ENCODE results near the gene LSM7. TPM values are rescaled to one million over a fixed set of nuclear protein-coding genes. Genes with fewer than 3 reads are reported as not detected.

The LSM7 gene
- total and polyA plus RNA-seq, 2 of the 13 experiments (the other 11 are each of a cell fraction or from before 2014, with no cell fraction given), result 140 to 205 TPM

DNA sequence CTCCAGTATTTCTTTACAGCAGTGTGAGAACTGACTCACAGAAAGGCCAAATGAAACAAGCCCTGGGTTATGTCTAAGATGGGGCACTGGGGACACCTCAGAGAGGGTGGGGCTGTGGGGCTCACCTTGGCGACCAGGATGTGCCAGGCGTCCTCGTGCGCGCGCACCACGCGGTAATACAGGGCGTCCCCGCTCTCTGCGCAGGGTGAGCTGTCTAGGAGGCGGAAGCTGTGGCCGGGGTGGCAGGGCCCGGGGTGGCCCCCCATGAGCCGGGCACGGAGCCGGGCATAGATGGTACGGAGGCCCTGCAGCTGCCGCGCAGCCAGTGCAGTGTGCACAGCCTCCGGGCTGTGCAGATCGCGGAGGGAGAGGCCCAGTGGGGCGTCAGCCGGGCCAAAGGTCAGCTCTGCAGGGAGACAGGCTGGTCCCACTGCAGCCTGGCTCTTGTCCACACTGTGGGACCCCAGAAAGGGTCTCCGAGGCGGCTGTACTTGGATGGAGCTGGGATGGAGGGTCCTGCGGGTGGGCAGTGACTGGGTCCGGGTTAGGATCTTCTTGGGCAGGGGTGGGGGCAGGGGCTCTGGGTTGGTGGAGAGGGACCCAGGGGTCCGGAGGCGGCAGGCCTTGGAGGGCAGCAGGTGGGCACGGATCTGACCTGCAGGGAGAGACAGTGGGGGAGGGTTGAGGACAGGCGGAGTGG lies 49.8 kb downstream of the LSM7 start (continued):
- TF ChIP-seq ZNF329 (CRISPR knock-in tag; IDR thresholded peaks at IDR 0.05; ENCODE audit: low read depth) (no peak), ZNF788 (CRISPR knock-in tag; IDR thresholded peaks at IDR 0.05; ENCODE audit: borderline replicate concordance) (no peak), ZNF136 (CRISPR knock-in tag; IDR thresholded peaks at IDR 0.05; ENCODE audit: low read depth) (no peak), SAP130 (CRISPR knock-in tag; IDR thresholded peaks at IDR 0.05; ENCODE audit: low read depth) (no peak), GTF2F1 (IDR thresholded peaks at IDR 0.05; ENCODE audit: low read length) (no peak), POLR2AphosphoS2 (IDR thresholded peaks at IDR 0.05; ENCODE audit: low read depth, low read length) (peak; percentile 39)
- TF ChIP-seq, protein P1, sequence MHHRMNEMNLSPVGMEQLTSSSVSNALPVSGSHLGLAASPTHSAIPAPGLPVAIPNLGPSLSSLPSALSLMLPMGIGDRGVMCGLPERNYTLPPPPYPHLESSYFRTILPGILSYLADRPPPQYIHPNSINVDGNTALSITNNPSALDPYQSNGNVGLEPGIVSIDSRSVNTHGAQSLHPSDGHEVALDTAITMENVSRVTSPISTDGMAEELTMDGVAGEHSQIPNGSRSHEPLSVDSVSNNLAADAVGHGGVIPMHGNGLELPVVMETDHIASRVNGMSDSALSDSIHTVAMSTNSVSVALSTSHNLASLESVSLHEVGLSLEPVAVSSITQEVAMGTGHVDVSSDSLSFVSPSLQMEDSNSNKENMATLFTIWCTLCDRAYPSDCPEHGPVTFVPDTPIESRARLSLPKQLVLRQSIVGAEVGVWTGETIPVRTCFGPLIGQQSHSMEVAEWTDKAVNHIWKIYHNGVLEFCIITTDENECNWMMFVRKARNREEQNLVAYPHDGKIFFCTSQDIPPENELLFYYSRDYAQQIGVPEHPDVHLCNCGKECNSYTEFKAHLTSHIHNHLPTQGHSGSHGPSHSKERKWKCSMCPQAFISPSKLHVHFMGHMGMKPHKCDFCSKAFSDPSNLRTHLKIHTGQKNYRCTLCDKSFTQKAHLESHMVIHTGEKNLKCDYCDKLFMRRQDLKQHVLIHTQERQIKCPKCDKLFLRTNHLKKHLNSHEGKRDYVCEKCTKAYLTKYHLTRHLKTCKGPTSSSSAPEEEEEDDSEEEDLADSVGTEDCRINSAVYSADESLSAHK (CRISPR knock-in tag; IDR thresholded peaks at IDR 0.05; ENCODE audit: borderline replicate concordance), result no peak

DNA sequence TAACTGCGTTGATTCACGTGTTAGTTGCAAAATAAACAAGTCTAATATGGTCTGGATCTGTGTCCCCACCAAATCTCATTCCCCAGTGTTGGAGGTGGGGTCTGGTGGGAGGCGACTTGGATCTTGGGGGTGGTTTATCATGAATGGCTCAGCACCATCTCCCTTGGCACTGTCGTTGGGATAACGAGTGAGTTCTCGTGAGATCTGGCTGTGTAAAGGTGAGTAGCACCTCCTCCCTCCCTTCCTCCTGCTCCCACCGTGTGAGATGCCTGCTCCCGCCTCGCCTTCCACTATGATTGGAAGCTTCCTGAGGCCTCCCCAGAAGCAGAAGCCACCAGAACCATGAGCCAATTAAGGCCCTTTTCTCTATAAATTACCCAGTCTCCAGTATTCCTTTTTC lies 51.2 kb downstream of the LSM7 start:
- TF ChIP-seq, protein P2, sequence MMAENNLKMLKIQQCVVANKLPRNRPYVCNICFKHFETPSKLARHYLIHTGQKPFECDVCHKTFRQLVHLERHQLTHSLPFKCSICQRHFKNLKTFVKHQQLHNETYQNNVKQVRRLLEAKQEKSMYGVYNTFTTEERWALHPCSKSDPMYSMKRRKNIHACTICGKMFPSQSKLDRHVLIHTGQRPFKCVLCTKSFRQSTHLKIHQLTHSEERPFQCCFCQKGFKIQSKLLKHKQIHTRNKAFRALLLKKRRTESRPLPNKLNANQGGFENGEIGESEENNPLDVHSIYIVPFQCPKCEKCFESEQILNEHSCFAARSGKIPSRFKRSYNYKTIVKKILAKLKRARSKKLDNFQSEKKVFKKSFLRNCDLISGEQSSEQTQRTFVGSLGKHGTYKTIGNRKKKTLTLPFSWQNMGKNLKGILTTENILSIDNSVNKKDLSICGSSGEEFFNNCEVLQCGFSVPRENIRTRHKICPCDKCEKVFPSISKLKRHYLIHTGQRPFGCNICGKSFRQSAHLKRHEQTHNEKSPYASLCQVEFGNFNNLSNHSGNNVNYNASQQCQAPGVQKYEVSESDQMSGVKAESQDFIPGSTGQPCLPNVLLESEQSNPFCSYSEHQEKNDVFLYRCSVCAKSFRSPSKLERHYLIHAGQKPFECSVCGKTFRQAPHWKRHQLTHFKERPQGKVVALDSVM (CRISPR knock-in tag; IDR thresholded peaks at IDR 0.05), result no peak
- TF ChIP-seq POLR2A (IDR thresholded peaks at IDR 0.05; ENCODE audit: insufficient read depth in 1 of 2, low read depth in 2 of 2, low read length in 2 of 2), result peak in 1 of 2 experiments; percentile 34; a peak in 2 of 4 replicates
- FAIRE-seq (no peak), ATAC-seq (no peak), DNase-seq (ENCODE audit: low spot score) (no peak)
- H3K27me3 ChIP-seq (ENCODE audit: control insufficient read depth in 1 of 2, insufficient read depth in 2 of 2, low read length in 2 of 2), result peaks cover 0 to 6% of the 10 kb centered on the region in 2 experiments; a peak in 1 of 5 replicates
- CTCF ChIA-PET (ENCODE audit: low intra/inter-chr PET ratio, low total read pairs), result no interaction called here
- H3K79me2 ChIP-seq (ENCODE audit: insufficient read depth, low read length), result peaks cover 7% of the 10 kb centered on the region
- peaks cover 38% of the 10 kb centered on the region for H3K4me1 ChIP-seq (ENCODE audit: insufficient read depth, low read length)
- no peak overlapping the region for H3K4me3 ChIP-seq (replicated peaks in 1 of 3; ENCODE audit: insufficient read depth in 1 of 3, low read depth in 2 of 3, low read length in 3 of 3)
- H3K4me2 ChIP-seq (ENCODE audit: low read depth, low read length), result no peak overlapping the region
- no peak overlapping the region for H3K9ac ChIP-seq (ENCODE audit: insufficient read depth, low read depth, low read length)
- no peak overlapping the region for H2AFZ ChIP-seq (ENCODE audit: low read length)
- POLR2A ChIA-PET, result interaction anchor here (1.2 kb wide), 1 partner anchor 9 kb away, joined by 3 read pairs; no protein-coding TSS in a partner anchor
- peaks cover 2 to 9% of the 10 kb centered on the region in 2 experiments; a peak in 2 of 5 replicates for H3K36me3 ChIP-seq (replicated peaks in 1 of 2; ENCODE audit: control insufficient read depth in 1 of 2, insufficient read depth in 2 of 2, low read length in 2 of 2)
- TSS peak; percentile 24 for BruUV-seq (replicated peaks)
- peaks cover 35% of the 10 kb centered on the region for H4K20me1 ChIP-seq (ENCODE audit: insufficient read depth, low read length)
- intact Hi-C loops (cut with micrococcal nuclease; ENCODE audit: unreplicated experiment) (no loop called here), in situ Hi-C loops (cut with HindIII; ENCODE audit: extremely low pct_ligation_motif_present, low pct_unique_long_range_greater_than_20kb) (loop anchor here (5.0 kb wide), 1 partner anchor 40 kb away; no protein-coding TSS in a partner anchor)
- no peaks in the 10 kb centered on the region for H3K9me3 ChIP-seq (ENCODE audit: low read length)
- WGBS (ENCODE audit: low lambda C conversion rate), result 87% methylated on average over 9 of the region's 9 CpGs
- no peak overlapping the region for H3K27ac ChIP-seq (ENCODE audit: extremely low read length, insufficient read depth, low read length)

Measured in HepG2 (cell line).